Smooth muscle cell (in vitro differentiated cells): ENCODE measurements around the gene WNT3A. TPM values are rescaled to one million over a fixed set of nuclear protein-coding genes. Genes with fewer than 3 reads are reported as not detected.

Experiments used
- DNase-seq: peaks from one replicate; lab custom pipeline; 2025; ENCODE audit not compliant: unreplicated experiment; lab: John Stamatoyannopoulos, UW
- H2AFZ ChIP-seq: fragments of 200-600 bp; sonication (generic); 2 replicates; pipeline ENCODE4 v1.6.0; 2016; ENCODE audit warnings: antibody characterized with exemption, low read depth, mild to moderate bottlenecking
- H3F3A ChIP-seq: fragments of 200-600 bp; sonication (generic); 2 replicates; pipeline ENCODE4 v1.6.0; 2017; ENCODE audit warnings: antibody characterized with exemption, low read depth
- H3K27ac ChIP-seq: fragments of 200-600 bp; sonication (generic); 2 replicates; pipeline ENCODE4 v1.5.1; 2016; ENCODE audit warnings: low read depth, mild to moderate bottlenecking
- H3K27me3 ChIP-seq: fragments of 200-600 bp; sonication (generic); 2 replicates; pipeline ENCODE4 v1.6.1; 2016; ENCODE audit warnings: low read depth, mild to moderate bottlenecking
- H3K36me3 ChIP-seq: fragments of 200-600 bp; sonication (generic); 2 replicates; pipeline ENCODE4 v1.5.1; 2016; ENCODE audit warnings: low read depth
- H3K4me1 ChIP-seq: fragments of 200-600 bp; sonication (generic); 2 replicates; pipeline ENCODE4 v1.5.1; 2016; ENCODE audit warnings: low read depth
- H3K4me2 ChIP-seq: fragments of 200-600 bp; sonication (generic); 2 replicates; pipeline ENCODE4 v1.6.0; 2016; ENCODE audit warnings: mild to moderate bottlenecking
- H3K4me3 ChIP-seq: fragments of 200-600 bp; sonication (generic); 2 replicates; pipeline ENCODE4 v1.5.1; 2016; ENCODE audit warnings: mild to moderate bottlenecking
- H3K79me2 ChIP-seq: fragments of 200-600 bp; sonication (generic); 2 replicates; pipeline ENCODE4 v1.6.0; 2016; ENCODE audit warnings: low read depth, mild to moderate bottlenecking
- H3K9ac ChIP-seq: fragments of 200-600 bp; sonication (generic); 2 replicates; pipeline ENCODE4 v1.6.0; 2016; ENCODE audit warnings: low read depth
- H3K9me3 ChIP-seq: fragments of 200-600 bp; sonication (generic); replicated peaks from 2 replicates; pipeline ENCODE4 v1.5.1; 2016; ENCODE audit warnings: low read depth
- H4K20me1 ChIP-seq: fragments of 200-600 bp; sonication (generic); 2 replicates; pipeline ENCODE4 v1.6.0; 2016; ENCODE audit warnings: low read depth
- WGBS: methylation state at CpG from one replicate; pipeline ENCODE4 v1.1.7; 2016; ENCODE audit warnings: low lambda C conversion rate; 5-methylcytosine and 5-hydroxymethylcytosine counted together
- polyA plus RNA-seq: library from polyadenylated mRNA; unstranded; fragments of >200 nt; fragmentation: Nextera tagmentation; extraction: Ambion mirVana; gene quantifications from 2 replicates; pipeline ENCODE4 v1.2.1, GENCODE V29; 2016
- total RNA-seq: library from RNA; depleted of rRNA; stranded (reverse); fragments of >200 nt; gene quantifications from 2 replicates; pipeline ENCODE4 v1.2.3, GENCODE V29; 2014
- TF ChIP-seq, protein P1 (sequence below): fragments of 200-600 bp; sonication (generic); IDR thresholded peaks from 2 replicates; pipeline ENCODE4 v1.5.1; 2017; ENCODE audit warnings: borderline replicate concordance, mild to moderate bottlenecking, antibody characterized with exemption; ENCODE audit not compliant: insufficient read depth, poor library complexity, severe bottlenecking

WNT3A gene
- total and polyA plus RNA-seq, 2 experiments from 2014 or later = 0.13 TPM; not detected in 1

DNA sequence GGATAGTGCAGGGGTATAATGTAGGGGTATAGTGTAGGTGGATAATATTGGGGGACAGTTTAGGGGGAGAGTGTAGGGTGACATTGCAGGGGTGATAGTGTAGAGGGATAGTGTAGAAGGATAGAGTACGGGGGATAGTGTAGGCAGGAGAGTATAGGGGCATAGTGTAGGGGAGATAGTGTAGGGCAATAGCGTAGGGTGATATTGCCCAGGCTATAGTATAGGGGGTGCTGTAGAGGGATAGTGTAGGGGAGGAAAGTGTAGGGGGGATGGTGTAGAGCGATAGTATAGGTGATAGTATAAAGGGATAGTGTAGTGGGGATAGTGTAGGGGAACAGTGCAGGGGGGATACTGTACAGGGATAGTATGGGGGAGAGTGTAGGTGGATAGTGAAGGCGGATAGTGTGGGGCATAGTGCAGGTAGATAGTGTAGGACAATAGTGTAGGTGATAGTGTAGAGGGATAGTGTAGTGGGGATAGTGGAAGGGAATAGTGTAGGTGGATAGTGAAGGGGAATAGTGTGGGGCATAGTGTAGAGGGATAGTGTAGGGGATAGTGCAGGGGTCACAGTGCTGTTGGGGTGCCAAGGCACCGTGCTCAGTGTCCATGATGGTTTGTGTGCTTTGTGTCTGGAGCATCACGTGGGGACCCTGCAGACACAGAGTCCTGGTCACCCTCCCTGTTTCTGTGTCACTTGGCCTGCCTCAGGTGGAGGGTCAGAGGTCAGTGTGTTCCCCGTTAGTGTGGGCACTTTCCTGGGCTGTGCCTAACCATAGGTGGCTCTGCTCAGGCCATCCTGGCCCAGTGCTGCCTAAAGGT, 65.2 kb downstream of the WNT3A start:
- H3K36me3 ChIP-seq = no peaks in the 10 kb centered on the region
- H3K27me3 ChIP-seq = peaks cover 18% of the 10 kb centered on the region
- H3K9ac ChIP-seq = no peak overlapping the region
- H2AFZ ChIP-seq = no peak overlapping the region
- no peaks in the 10 kb centered on the region for H3F3A ChIP-seq
- H3K4me1 ChIP-seq = peaks cover 6% of the 10 kb centered on the region
- DNase-seq = no peak
- H4K20me1 ChIP-seq = peaks cover 31% of the 10 kb centered on the region
- WGBS = 75% methylated on average over 7 of the region's 7 CpGs
- no peaks in the 10 kb centered on the region for H3K79me2 ChIP-seq
- H3K9me3 ChIP-seq = no peaks in the 10 kb centered on the region
- no peak overlapping the region for H3K4me2 ChIP-seq
- TF ChIP-seq, protein P1, sequence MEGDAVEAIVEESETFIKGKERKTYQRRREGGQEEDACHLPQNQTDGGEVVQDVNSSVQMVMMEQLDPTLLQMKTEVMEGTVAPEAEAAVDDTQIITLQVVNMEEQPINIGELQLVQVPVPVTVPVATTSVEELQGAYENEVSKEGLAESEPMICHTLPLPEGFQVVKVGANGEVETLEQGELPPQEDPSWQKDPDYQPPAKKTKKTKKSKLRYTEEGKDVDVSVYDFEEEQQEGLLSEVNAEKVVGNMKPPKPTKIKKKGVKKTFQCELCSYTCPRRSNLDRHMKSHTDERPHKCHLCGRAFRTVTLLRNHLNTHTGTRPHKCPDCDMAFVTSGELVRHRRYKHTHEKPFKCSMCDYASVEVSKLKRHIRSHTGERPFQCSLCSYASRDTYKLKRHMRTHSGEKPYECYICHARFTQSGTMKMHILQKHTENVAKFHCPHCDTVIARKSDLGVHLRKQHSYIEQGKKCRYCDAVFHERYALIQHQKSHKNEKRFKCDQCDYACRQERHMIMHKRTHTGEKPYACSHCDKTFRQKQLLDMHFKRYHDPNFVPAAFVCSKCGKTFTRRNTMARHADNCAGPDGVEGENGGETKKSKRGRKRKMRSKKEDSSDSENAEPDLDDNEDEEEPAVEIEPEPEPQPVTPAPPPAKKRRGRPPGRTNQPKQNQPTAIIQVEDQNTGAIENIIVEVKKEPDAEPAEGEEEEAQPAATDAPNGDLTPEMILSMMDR = no peak
- no peak overlapping the region for H3K4me3 ChIP-seq
- no peak overlapping the region for H3K27ac ChIP-seq

DNA sequence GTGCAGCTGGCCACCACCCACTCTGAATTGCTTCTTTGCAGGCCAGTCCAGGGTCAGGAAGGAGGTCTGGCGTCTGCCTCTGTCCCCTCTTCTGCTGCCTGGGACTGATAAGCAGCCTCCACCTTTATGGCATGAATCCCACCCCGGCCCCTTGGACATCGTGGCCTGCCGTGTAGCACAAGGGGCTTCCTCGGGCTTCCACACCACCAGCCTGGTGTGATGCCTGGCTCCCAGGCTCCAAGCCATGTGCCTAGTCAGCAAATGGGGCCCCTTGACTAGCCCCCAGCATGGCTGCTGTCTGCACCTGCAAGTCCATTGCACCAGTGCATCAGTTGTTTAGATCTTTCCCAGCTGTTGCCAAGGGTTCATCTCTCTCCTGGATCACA, 65.9 kb downstream of the WNT3A start:
- TF ChIP-seq, protein P1 = no peak
- Histone ChIP-seq H3K9me3 (no peaks in the 10 kb centered on the region), H3K79me2 (no peaks in the 10 kb centered on the region), H3K4me3 (no peak overlapping the region), H3K27me3 (peaks cover 13% of the 10 kb centered on the region), H2AFZ (no peak overlapping the region), H4K20me1 (peaks cover 38% of the 10 kb centered on the region), H3F3A (no peaks in the 10 kb centered on the region), H3K4me1 (peaks cover 6% of the 10 kb centered on the region), H3K9ac (no peak overlapping the region), H3K36me3 (no peaks in the 10 kb centered on the region), H3K27ac (no peak overlapping the region), H3K4me2 (no peak overlapping the region)
- DNase-seq = no peak
- WGBS = 84% methylated on average over 5 of the region's 5 CpGs

DNA sequence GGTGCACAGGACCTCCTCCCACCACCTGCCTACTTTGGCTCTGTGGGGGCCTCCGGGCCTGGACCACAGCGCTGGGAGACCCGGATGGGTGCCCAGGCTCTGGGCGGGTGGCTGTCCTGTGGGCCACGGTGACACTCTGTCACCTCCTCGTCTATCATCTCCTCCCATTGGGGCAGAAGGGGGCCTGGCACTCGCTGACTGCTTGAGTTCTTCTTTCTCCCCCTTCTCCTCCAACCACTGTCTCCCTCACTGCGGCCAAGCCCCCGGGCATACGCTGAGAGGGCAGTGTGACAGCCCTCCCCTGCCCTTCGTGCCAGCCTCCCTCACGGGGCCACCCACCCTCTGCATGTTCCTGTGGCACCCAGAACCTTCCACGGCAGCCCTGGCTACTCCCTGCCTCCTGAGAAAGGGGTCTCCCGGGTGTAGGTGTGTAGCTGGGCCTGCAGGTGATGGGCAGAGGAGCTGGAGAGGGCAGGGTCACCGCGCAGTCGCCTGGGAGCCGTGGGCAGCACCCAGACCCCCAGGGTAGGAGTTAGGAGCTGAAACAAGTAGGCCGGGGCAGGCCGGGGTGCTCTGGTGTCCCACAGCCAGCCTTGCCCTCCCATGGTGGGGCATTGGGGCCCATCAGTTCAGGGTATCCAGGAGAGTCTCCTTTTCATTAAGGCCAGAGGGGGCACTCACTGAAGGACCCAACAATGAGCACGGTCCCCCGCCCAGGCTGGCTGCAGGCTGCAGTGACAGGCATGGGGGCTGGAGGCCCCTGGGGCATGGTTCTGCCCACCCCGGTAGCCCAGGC, 66.5 kb downstream of the WNT3A start:
- H3K9me3 ChIP-seq = no peaks in the 10 kb centered on the region
- H3K36me3 ChIP-seq = no peaks in the 10 kb centered on the region
- WGBS = 86% methylated on average over 23 of the region's 23 CpGs
- H3K27me3 ChIP-seq = peaks cover 10% of the 10 kb centered on the region
- peaks cover 6% of the 10 kb centered on the region for H3K4me1 ChIP-seq
- no peak overlapping the region for H3K4me3 ChIP-seq
- TF ChIP-seq, protein P1 = no peak
- no peaks in the 10 kb centered on the region for H3K79me2 ChIP-seq
- no peak for DNase-seq
- no peak overlapping the region for H3K9ac ChIP-seq
- no peaks in the 10 kb centered on the region for H3F3A ChIP-seq
- H4K20me1 ChIP-seq = peaks cover 40% of the 10 kb centered on the region
- H3K27ac ChIP-seq = no peak overlapping the region
- H2AFZ ChIP-seq = no peak overlapping the region
- H3K4me2 ChIP-seq = no peak overlapping the region
